Erythroblast (primary cell): ENCODE data around the gene SIRPB1.

Experiments used
- GATA1 ChIP-seq: IDR thresholded peaks from 2 replicates; pipeline ENCODE4 v1.6.1; 2011; ENCODE audit warnings: low read depth, mild to moderate bottlenecking, control low read depth, low read length, moderate library complexity
- POLR2A ChIP-seq: IDR thresholded peaks from 2 replicates; pipeline ENCODE4 v1.6.1; 2011; ENCODE audit warnings: mild to moderate bottlenecking, low read length

GRCh38 chr20:1623501-1624205 lies 3.8 kb upstream of the SIRPB1 start:
- TF ChIP-seq POLR2A (no peak), GATA1 (no peak)
